ENCODE measurements around the gene RASSF5. TPM values are rescaled to one million over a fixed set of nuclear protein-coding genes. Genes with fewer than 3 reads are reported as not detected.

The RASSF5 gene
- polyA plus RNA-seq, 1 donor (not counting 4 experiments of a cell fraction or from before 2014, with no cell fraction given), result 2.4 TPM

DNA sequence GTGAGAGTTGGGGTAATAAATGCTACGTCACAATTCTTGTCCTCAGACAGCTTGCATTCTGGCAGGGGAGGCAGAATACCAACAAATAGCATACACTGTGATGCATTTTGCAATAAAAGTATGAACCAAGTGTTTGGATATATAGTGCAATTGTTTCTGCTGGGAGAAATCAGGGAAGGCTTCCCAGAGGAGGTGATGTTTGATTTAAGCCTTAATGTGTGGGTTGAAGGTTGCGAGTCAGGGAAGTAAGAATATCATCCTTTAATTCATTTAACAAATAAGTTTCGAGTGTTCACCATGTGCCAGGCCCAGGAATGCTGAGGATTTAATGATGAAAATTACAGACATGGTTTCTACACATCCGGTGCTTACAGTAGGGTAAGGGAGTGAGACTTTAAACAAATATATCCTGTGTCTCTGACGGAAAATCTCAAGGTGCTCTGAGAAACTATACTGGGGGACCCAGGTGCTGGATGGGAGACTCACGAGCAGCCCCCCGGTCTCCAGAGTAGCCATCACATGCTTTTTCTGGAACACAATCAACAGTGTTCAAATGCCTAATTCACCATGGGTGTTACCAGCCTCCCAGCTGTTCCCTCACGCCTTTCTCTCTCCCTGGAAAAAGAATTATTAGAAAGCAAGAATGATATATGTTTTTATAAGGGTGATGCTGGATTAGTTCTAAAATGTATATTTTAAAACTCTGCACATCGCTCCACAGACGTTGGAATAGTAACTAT, 31.7 kb downstream of the RASSF5 start:
- Histone ChIP-seq H3K36me3 (ENCODE audit: control insufficient read depth in 2 of 2, extremely low read depth in 1 of 2, insufficient read depth in 2 of 2, low read length in 2 of 2) (peaks cover 1 to 3% of the 10 kb centered on the region in 2 experiments), H3K9ac (ENCODE audit: control insufficient read depth, extremely low read depth, insufficient read depth, low read length) (no peak overlapping the region), H3K4me2 (ENCODE audit: control insufficient read depth, extremely low read depth, insufficient read depth, low read depth, low read length) (no peak overlapping the region), H3K4me1 (ENCODE audit: control insufficient read depth, extremely low read depth, insufficient read depth, low read length) (peaks cover 3% of the 10 kb centered on the region), H3K9me1 (ENCODE audit: control insufficient read depth, extremely low read depth, insufficient read depth, low read length) (no peaks in the 10 kb centered on the region), H3K27me3 (ENCODE audit: control insufficient read depth, extremely low read depth, insufficient read depth, low read length) (no peaks in the 10 kb centered on the region), H4K20me1 (ENCODE audit: control insufficient read depth, extremely low read depth, insufficient read depth, low read length) (no peaks in the 10 kb centered on the region), H3K9me3 (ENCODE audit: control insufficient read depth, low read depth, low read length) (no peaks in the 10 kb centered on the region), H3K79me2 (ENCODE audit: control insufficient read depth, insufficient read depth, low read length) (no peaks in the 10 kb centered on the region), H3K27ac (ENCODE audit: control insufficient read depth, insufficient read depth, low read length) (no peak overlapping the region), H3K4me3 (ENCODE audit: control insufficient read depth in 2 of 3, extremely low read depth in 1 of 3, insufficient read depth in 2 of 3, low read depth in 1 of 3, low read length in 3 of 3) (no peak overlapping the region), H2AFZ (ENCODE audit: control insufficient read depth, low read length) (no peak overlapping the region)
- FAIRE-seq, result no peak
- TF ChIP-seq EZH2 (IDR thresholded peaks at IDR 0.05; ENCODE audit: low read length), result no peak
- TF ChIP-seq, protein P1, sequence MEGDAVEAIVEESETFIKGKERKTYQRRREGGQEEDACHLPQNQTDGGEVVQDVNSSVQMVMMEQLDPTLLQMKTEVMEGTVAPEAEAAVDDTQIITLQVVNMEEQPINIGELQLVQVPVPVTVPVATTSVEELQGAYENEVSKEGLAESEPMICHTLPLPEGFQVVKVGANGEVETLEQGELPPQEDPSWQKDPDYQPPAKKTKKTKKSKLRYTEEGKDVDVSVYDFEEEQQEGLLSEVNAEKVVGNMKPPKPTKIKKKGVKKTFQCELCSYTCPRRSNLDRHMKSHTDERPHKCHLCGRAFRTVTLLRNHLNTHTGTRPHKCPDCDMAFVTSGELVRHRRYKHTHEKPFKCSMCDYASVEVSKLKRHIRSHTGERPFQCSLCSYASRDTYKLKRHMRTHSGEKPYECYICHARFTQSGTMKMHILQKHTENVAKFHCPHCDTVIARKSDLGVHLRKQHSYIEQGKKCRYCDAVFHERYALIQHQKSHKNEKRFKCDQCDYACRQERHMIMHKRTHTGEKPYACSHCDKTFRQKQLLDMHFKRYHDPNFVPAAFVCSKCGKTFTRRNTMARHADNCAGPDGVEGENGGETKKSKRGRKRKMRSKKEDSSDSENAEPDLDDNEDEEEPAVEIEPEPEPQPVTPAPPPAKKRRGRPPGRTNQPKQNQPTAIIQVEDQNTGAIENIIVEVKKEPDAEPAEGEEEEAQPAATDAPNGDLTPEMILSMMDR (optimal IDR thresholded peaks at IDR 0.05 in 1 of 3, IDR thresholded peaks at IDR 0.05 in 1 of 3, conservative IDR thresholded peaks at IDR 0.05 in 1 of 3; ENCODE audit: extremely low read depth in 1 of 3, insufficient read depth in 2 of 3, low read length in 3 of 3), result no peak
- DNase-seq (ENCODE audit: low read depth, low spot score), result no peak
- dilution Hi-C loops (cut with MboI; ENCODE audit: extremely low pct_ligation_motif_present, low sequenced_read_pairs), result no loop called here

DNA sequence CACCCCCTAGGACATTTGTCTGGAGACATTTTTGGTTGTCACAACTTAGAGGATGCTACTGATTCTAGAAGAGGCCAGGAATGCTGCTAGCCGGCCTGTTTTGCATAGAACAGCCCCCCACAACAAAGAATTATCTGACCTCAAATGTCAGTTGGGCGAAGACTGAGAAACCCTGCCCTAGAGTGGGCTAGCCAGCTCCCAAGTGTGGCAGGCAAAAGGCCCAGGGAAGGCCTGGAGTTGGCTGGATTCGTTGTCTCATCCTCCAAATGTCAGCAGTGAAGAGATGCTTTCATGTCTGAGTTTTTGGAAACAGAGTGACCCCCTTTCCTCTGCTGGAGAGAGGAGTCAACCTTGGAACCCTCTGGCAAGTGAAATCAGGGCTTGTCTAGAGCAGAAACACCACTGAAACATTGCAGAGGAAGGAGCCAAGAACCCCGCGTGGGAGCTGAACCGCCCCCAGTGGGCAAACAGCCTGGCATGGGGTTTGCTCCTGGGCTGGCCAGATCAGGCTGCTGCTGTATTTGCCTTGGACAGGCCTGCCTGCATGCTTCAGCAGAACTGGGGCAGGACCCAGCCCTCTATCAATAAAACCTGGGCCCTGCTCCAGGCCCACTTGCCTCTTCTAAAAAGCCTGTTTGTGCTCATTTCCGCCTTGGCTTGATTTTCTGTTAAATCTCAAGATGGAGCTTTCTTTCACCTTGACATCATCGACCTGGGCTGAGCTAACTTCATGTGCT, 32.9 kb downstream of the RASSF5 start:
- Histone ChIP-seq H2AFZ (ENCODE audit: control insufficient read depth, low read length) (no peak overlapping the region), H4K20me1 (ENCODE audit: control insufficient read depth, extremely low read depth, insufficient read depth, low read length) (no peaks in the 10 kb centered on the region), H3K4me2 (ENCODE audit: control insufficient read depth, extremely low read depth, insufficient read depth, low read depth, low read length) (no peak overlapping the region), H3K9ac (ENCODE audit: control insufficient read depth, extremely low read depth, insufficient read depth, low read length) (no peak overlapping the region), H3K4me3 (ENCODE audit: control insufficient read depth in 2 of 3, extremely low read depth in 1 of 3, insufficient read depth in 2 of 3, low read depth in 1 of 3, low read length in 3 of 3) (no peak overlapping the region), H3K4me1 (ENCODE audit: control insufficient read depth, extremely low read depth, insufficient read depth, low read length) (peaks cover 3% of the 10 kb centered on the region), H3K9me1 (ENCODE audit: control insufficient read depth, extremely low read depth, insufficient read depth, low read length) (no peaks in the 10 kb centered on the region), H3K27ac (ENCODE audit: control insufficient read depth, insufficient read depth, low read length) (no peak overlapping the region), H3K36me3 (ENCODE audit: control insufficient read depth in 2 of 2, extremely low read depth in 1 of 2, insufficient read depth in 2 of 2, low read length in 2 of 2) (peaks cover 1 to 3% of the 10 kb centered on the region in 2 experiments), H3K9me3 (ENCODE audit: control insufficient read depth, low read depth, low read length) (no peaks in the 10 kb centered on the region), H3K27me3 (ENCODE audit: control insufficient read depth, extremely low read depth, insufficient read depth, low read length) (no peaks in the 10 kb centered on the region), H3K79me2 (ENCODE audit: control insufficient read depth, insufficient read depth, low read length) (no peaks in the 10 kb centered on the region)
- no peak for FAIRE-seq
- dilution Hi-C loops (cut with MboI; ENCODE audit: extremely low pct_ligation_motif_present, low sequenced_read_pairs), result no loop called here
- DNase-seq (ENCODE audit: low read depth, low spot score), result no peak
- TF ChIP-seq, protein P1 (optimal IDR thresholded peaks at IDR 0.05 in 1 of 3, IDR thresholded peaks at IDR 0.05 in 1 of 3, conservative IDR thresholded peaks at IDR 0.05 in 1 of 3; ENCODE audit: extremely low read depth in 1 of 3, insufficient read depth in 2 of 3, low read length in 3 of 3), result no peak
- TF ChIP-seq EZH2 (IDR thresholded peaks at IDR 0.05; ENCODE audit: low read length), result no peak

All from keratinocyte (primary cell).